ENCODE results near the gene CHD5.
"Not testable (repeated sequence)": the region's sequence is repeated elsewhere in the genome, so short reads cannot be mapped to it uniquely, and the experiment has no call there.

Gene CHD5

GRCh38 chr1:6065093-6065858, 114.8 kb downstream of the CHD5 start:
- no peak for DNase-seq (ENCODE audit: low spot score)

GRCh38 chr1:6063532-6064053, 116.5 kb downstream of the CHD5 start:
- not testable (repeated sequence) for DNase-seq (ENCODE audit: low spot score)

GRCh38 chr1:6062670-6063069, 117.5 kb downstream of the CHD5 start:
- no peak for DNase-seq (ENCODE audit: low spot score)

- DNase-seq (ENCODE audit: low spot score), result no peak
Observed at GRCh38 chr1:6059866-6060265, 120.3 kb downstream of the CHD5 start.

- no peak for DNase-seq (ENCODE audit: low spot score)
Observed at GRCh38 chr1:6057170-6057845, 122.8 kb downstream of the CHD5 start.

GRCh38 chr1:6056572-6056948, 123.6 kb downstream of the CHD5 start:
- no peak for DNase-seq (ENCODE audit: low spot score)

GRCh38 chr1:6054596-6054995, 125.5 kb downstream of the CHD5 start:
- no peak for DNase-seq (ENCODE audit: low spot score)

- DNase-seq (ENCODE audit: low spot score), result no peak
Observed at GRCh38 chr1:6053206-6053546, 126.9 kb downstream of the CHD5 start.

GRCh38 chr1:6052543-6053205, 127.4 kb downstream of the CHD5 start:
- DNase-seq (ENCODE audit: low spot score), result peak; percentile 81
